PC-9 (cell line): Measurements from ENCODE around the gene GZMM.

Source experiments
- CTCF ChIP-seq: fragments of 200-600 bp; sonication (generic); conservative IDR thresholded peaks from 2 replicates; pipeline ENCODE4 v1.6.1; 2017; ENCODE audit warnings: mixed run types, antibody characterized with exemption, mild to moderate bottlenecking, moderate library complexity
- EZH2 ChIP-seq: fragments of 200-600 bp; sonication (generic); IDR thresholded peaks from 2 replicates; pipeline ENCODE4 v1.8.0; 2017; ENCODE audit warnings: antibody characterized with exemption, low read depth

GRCh38 chr19:518598-519231 lies 25.1 kb upstream of the GZMM start:
- TF ChIP-seq CTCF: no peak
- TF ChIP-seq EZH2: no peak
